UCSD-AML1 (cell line): Measurements from ENCODE around the gene ABHD14A.
A peak's percentile ranks its signal among the peaks of the same experiment; 100 is the strongest.

ENCODE experiments used
- DNase-seq: peaks from one replicate; lab custom pipeline; 2025; ENCODE audit not compliant: unreplicated experiment; lab: John Stamatoyannopoulos, UW

The ABHD14A gene

DNA sequence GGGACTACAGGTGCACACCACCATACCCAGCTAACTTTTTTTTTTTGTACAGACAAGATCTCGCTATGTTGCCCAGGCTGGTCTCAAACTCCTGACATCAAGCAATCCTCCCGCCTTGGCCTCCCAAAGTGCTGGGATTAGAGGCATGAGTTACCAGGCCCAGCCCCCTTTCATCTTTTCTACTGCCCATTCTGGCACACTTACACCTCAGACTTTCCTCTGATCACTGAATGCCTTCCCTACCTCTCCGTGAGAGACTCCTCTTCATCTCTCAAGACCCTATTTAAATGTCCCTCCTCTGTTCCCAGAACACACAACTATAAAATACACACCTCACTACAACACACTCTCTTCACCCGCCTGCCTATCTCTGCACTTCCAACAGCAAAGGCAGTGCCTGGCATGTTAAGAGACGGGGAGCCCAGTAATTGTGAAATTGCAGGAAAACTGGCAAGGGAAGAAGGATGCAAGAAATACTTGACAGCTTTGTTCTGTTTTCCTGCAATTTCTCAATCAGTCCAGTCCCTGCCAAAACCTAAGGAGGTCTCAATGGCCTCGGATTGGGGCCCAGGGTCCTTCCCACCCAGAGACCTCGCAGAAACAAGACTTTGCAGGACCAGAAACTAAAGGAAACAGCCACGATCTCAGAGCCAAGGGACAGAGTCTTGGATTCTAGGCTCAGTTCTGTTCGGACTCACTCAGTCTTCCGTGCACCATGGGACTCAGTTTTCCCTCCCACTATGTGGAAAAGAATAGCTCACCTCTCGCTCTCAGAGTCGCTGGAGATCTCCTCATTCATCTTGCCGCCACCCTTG, 34.0 kb upstream of the ABHD14A start:
- no peak for DNase-seq

DNA sequence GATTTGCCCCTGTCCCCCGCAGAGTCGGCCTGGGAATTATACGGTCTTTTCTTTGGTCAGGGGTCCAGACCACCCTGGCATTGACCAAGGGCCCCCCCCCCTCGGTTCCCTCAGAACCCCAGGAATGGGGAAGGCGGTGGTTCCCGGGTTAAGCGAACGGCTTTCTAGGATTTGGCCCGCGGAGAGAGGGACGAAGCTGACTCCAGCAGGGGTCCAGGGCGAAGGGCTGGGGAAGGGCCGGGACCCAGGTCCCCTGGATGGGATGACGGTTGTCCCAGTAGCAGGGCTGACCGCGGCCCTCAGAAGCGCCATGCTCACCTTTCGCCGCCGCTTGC, 33.4 kb upstream of the ABHD14A start:
- no peak for DNase-seq

GRCh38 chr3:51941798-51942602, 32.9 kb upstream of the ABHD14A start, which contains the start of the genes PARP3 and RRP9:
PARP3 (plus strand) TSS chr3:51942363; CDS start chr3:51943356, 993 bp downstream.
RRP9 (minus strand) TSS chr3:51941904; CDS start chr3:51941867, 37 bp downstream.
- DNase-seq = peak; percentile 100

- no peak for DNase-seq
Observed at GRCh38 chr3:51942603-51943450, 32.0 kb upstream of the ABHD14A start.

DNA sequence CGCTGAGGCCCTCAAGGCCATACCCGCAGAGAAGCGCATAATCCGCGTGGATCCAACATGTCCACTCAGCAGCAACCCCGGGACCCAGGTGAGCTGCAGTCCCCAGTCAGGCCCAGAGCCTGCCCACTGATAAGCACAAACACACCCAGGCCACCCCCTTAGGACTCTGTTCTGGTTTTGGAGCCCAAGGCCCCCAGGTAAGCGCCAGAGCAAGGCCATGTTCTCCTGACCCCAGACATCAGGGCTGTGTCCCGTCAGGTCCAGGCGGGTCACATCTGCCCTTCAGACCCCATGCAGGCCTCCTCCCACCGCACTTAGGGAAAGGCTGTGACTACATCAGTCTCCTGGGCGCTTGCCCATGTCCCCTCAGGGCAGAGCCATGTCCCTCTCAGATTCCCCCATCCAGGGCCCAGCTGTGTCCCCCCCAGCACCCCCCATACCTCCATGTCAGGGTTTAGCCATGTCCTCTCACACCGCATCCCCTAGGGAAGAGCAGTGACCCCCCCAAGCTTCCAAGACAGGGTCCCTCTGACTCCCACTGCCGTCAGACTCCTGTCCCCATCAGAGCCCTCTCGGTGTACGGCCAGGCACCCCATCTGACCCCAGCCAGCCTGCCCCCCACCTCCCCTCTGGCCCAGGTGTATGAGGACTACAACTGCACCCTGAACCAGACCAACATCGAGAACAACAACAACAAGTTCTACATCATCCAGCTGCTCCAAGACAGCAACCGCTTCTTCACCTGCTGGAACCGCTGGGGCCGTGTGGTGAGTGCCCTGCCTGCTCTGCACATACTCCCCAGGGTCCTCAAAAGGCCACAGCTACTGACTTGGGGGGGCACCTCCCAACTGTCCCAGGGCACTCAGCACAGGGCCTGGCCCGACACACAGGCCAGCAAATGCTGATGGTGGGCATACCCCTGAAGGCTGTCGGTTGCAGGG, 31.1 kb upstream of the ABHD14A start:
- DNase-seq = no peak

GRCh38 chr3:51944451-51945021, 30.3 kb upstream of the ABHD14A start:
- no peak for DNase-seq

- no peak for DNase-seq
Observed at GRCh38 chr3:51945031-51945840, 29.6 kb upstream of the ABHD14A start.

- DNase-seq = no peak
Observed at GRCh38 chr3:51945926-51946705, 28.7 kb upstream of the ABHD14A start.

DNA sequence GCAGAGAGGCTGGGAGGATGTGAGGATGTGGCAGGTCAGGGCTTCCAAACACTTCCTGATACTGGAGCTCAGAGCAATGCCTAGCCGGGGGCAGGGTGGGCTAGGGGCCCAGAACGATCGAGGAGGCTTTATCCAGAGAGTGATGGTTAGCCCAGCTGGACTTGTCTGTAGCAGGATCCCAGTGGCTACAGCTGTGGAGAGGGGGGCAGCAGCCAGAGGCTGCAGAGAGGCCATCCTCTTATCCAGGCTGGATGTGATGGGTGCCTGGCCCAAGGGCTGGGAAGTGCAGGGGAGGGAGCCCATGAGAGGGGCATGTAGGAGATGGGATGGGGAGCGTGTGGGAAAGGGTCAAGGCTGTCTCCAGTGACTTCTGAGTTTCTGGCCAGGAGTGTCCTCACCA, 28.1 kb upstream of the ABHD14A start:
- no peak for DNase-seq

DNA sequence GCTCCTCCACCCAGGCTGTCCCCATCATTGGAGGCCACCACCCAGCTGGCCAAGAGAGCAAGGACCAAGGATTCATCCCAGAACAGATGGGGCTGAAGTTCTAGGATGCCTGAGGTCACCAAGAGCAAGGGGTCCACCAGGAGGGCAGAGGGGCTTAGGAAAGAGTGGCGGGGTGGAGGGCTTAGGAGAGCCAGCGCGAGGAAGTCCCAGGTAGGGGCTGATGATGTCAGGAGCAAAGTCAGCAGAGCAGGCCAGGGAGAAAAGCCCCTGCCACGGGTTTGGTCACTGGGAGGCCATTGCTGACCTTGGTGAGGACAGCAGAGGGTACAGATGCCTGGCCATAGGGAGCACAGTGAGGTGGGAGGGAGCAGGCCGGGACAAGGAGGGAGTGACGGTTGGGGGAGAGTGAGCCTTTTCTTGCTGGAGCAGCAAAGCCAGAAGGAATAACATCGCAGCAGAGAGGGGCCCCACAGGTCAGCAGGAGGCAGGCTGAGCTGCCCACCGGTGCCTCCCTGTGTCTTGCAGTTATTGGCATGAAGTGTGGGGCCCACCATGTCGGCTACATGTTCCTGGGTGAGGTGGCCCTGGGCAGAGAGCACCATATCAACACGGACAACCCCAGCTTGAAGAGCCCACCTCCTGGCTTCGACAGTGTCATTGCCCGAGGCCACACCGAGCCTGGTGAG, 27.5 kb upstream of the ABHD14A start:
- DNase-seq = no peak

GRCh38 chr3:51948016-51948580, 26.8 kb upstream of the ABHD14A start:
- no peak for DNase-seq

GRCh38 chr3:51949121-51949520, 25.7 kb upstream of the ABHD14A start:
- no peak for DNase-seq

DNA sequence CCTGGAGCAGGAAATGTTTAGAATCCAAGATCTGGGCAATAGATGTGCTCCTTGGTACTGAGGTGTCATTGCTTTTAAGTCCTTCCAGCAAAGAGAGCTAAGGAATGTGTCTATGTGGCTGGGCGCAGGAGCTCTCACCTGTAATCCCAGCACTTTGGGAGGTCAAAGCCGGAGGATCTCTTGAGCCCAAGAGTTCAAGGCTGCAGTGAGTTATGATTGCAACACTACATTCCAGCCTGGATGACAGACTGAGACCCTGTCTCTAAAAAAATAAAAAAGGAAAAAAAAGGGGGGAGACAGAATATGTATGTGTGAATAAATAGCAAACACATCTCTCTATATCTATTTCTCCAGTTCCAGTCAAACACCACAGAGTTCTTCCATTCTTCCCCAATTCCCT, 24.0 kb upstream of the ABHD14A start:
- no peak for DNase-seq

DNA sequence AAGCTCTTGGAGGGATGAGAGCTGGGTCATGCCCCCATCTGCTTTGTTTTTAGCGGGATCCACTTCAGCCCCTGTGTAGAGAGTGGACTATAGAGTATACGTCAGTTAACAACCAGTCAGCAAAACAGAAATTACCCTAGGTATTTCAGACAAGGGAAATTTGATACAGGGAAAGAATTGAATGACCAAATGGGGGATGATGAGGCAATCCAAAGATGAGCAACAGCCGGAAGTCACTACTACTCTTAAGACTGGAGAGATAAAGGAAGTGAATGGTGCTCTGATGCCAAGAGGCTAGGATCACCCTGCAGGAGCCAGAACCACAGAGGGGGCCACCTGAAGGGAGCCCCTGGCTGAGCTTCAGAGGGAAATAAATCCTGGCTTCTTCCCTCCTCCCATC, 21.4 kb upstream of the ABHD14A start:
- DNase-seq = no peak

- no peak for DNase-seq
Observed at GRCh38 chr3:51954105-51954504, 20.8 kb upstream of the ABHD14A start.

GRCh38 chr3:51954713-51955112, 20.2 kb upstream of the ABHD14A start:
- no peak for DNase-seq

DNA sequence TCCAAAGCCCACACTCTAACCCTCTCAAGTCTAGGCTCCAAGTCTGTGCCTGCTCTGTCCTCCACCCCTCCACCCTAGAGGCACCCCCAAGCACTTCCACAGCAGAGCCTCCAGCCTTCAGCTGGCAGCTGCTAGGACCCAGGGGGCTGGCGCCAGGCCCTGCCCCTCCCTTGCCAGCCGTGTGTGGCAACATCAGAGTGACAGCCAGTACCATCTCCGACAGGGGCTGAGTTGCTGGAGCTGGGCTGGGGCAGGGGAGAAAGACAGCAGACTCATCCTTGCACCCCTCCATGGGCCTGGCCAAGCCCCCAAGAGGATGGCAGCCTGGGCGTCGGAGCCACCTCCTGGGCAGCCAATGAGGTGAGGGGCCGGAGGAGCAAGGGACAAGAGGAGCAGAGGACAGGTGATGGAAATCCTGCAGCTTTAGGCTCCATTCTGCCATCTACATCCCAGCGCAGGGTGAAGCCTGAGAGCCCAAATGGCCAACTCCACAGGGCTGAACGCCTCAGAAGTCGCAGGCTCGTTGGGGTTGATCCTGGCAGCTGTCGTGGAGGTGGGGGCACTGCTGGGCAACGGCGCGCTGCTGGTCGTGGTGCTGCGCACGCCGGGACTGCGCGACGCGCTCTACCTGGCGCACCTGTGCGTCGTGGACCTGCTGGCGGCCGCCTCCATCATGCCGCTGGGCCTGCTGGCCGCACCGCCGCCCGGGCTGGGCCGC, 19.5 kb upstream of the ABHD14A start, which contains the start of gene GPR62:
GPR62 (plus strand) TSS at position 207 of the 718 bp plus-strand sequence; CDS start at position 479, 272 bp downstream.
- DNase-seq = no peak
